ENCODE measurements around the gene CROCC.

CROCC gene

GRCh38 chr1:16991571-16991970, 69.8 kb downstream of the CROCC start:
- DNase-seq, result no peak

GRCh38 chr1:16992102-16992501, 70.4 kb downstream of the CROCC start:
- DNase-seq, result no peak

GRCh38 chr1:16992675-16993074, 70.9 kb downstream of the CROCC start:
- no peak for DNase-seq

GRCh38 chr1:16993521-16994038, 71.8 kb downstream of the CROCC start:
- no peak for DNase-seq

- no peak for DNase-seq
These were observed 75.1 kb downstream of the CROCC start for GRCh38 chr1:16996845-16997244.

GRCh38 chr1:16998589-16998988, 76.9 kb downstream of the CROCC start:
- no peak for DNase-seq

GRCh38 chr1:16999863-17000262, 78.1 kb downstream of the CROCC start:
- no peak for DNase-seq

- DNase-seq, result no peak
These were observed 80.2 kb downstream of the CROCC start for GRCh38 chr1:17001760-17002523.

GRCh38 chr1:17002524-17002902, 80.8 kb downstream of the CROCC start:
- no peak for DNase-seq

- DNase-seq, result no peak
These were observed 83.0 kb downstream of the CROCC start for GRCh38 chr1:17004466-17005364.

- DNase-seq, result no peak
These were observed 83.6 kb downstream of the CROCC start for GRCh38 chr1:17005365-17005740.

GRCh38 chr1:17007121-17007520, 85.4 kb downstream of the CROCC start:
- DNase-seq, result no peak

GRCh38 chr1:17008208-17008855, 86.6 kb downstream of the CROCC start:
- no peak for DNase-seq

- no peak for DNase-seq
These were observed 88.0 kb downstream of the CROCC start for GRCh38 chr1:17009706-17010105.

GRCh38 chr1:17011092-17011438, 89.3 kb downstream of the CROCC start:
- DNase-seq, result no peak

GRCh38 chr1:17011439-17012307, 89.9 kb downstream of the CROCC start, which contains the start of gene ATP13A2:
Gene ATP13A2 (minus strand): TSS chr1:17011928. CDS start chr1:17011738, 190 bp downstream.
- DNase-seq, result peak; percentile 89

GRCh38 chr1:17012775-17013490, 91.2 kb downstream of the CROCC start:
- no peak for DNase-seq

GRCh38 chr1:17013491-17014320, 92.0 kb downstream of the CROCC start:
- no peak for DNase-seq

GRCh38 chr1:17014671-17015567, 93.2 kb downstream of the CROCC start:
- DNase-seq, result no peak

- no peak for DNase-seq
These were observed 94.6 kb downstream of the CROCC start for GRCh38 chr1:17016317-17016661.
